ENCODE data around the gene ZNF438.
"Not testable (repeated sequence)": the region's sequence is repeated elsewhere in the genome, so short reads cannot be mapped to it uniquely, and the experiment has no call there.

The ZNF438 gene

GRCh38 chr10:31058795-31059703 is 27.4 kb upstream of the ZNF438 start:
- Histone ChIP-seq H3K9ac (ENCODE audit: low read depth, low read length) (no peak overlapping the region), H3K36me3 (ENCODE audit: insufficient read depth, low read length) (no peaks in the 10 kb centered on the region), H3K27ac (ENCODE audit: low read length) (no peak overlapping the region), H2AFZ (ENCODE audit: low read depth, low read length) (no peak overlapping the region), H3K27me3 (ENCODE audit: insufficient read depth, low read length, poor library complexity) (no peaks in the 10 kb centered on the region), H3K9me3 (ENCODE audit: insufficient read depth, low read length, severe bottlenecking) (no peaks in the 10 kb centered on the region), H4K20me1 (ENCODE audit: insufficient read depth, low read length) (no peaks in the 10 kb centered on the region), H3K4me2 (ENCODE audit: insufficient read depth, low read length) (no peak overlapping the region), H3K4me1 (ENCODE audit: insufficient read depth, low read length) (peaks cover 9% of the 10 kb centered on the region; the same call in 1 of the 2 replicates), H3K4me3 (ENCODE audit: low read depth in 1 of 2, low read length in 2 of 2) (no peak overlapping the region), H3K79me2 (ENCODE audit: insufficient read depth, low read length) (no peaks in the 10 kb centered on the region)
- DNase-seq = no peak
- ATAC-seq (ENCODE audit: insufficient read depth, low read depth) = no peak
- no peak for TF ChIP-seq EZH2 (IDR thresholded peaks at IDR 0.05; ENCODE audit: borderline replicate concordance, low read depth, low read length, severe bottlenecking)
- TF ChIP-seq, protein P1, sequence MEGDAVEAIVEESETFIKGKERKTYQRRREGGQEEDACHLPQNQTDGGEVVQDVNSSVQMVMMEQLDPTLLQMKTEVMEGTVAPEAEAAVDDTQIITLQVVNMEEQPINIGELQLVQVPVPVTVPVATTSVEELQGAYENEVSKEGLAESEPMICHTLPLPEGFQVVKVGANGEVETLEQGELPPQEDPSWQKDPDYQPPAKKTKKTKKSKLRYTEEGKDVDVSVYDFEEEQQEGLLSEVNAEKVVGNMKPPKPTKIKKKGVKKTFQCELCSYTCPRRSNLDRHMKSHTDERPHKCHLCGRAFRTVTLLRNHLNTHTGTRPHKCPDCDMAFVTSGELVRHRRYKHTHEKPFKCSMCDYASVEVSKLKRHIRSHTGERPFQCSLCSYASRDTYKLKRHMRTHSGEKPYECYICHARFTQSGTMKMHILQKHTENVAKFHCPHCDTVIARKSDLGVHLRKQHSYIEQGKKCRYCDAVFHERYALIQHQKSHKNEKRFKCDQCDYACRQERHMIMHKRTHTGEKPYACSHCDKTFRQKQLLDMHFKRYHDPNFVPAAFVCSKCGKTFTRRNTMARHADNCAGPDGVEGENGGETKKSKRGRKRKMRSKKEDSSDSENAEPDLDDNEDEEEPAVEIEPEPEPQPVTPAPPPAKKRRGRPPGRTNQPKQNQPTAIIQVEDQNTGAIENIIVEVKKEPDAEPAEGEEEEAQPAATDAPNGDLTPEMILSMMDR (IDR thresholded peaks at IDR 0.05; ENCODE audit: borderline replicate concordance, extremely low read depth, low read length, poor library complexity, severe bottlenecking) = no peak

DNA sequence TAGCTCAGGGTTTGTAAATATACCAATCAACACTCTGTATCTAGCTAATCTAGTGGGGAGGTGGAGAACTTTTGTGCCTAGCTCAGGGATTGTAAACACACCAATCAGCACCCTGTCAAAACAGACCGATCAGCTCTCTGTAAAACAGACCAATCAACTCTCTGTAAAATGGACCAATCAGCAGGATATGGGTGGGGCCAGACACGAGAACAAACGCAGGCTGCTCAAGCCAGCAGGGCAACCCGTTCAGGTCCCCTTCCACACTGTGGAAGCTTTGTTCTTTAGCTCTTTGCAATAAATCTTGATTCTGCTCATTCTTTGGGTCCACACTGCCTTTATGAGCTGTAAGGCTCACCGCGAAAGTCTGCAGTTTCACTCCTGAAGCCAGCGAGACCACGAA is 25.0 kb upstream of the ZNF438 start:
- H4K20me1 ChIP-seq (ENCODE audit: insufficient read depth, low read length); H2AFZ ChIP-seq (ENCODE audit: low read depth, low read length); H3K9ac ChIP-seq (ENCODE audit: low read depth, low read length); H3K4me1 ChIP-seq (ENCODE audit: insufficient read depth, low read length); H3K4me3 ChIP-seq (ENCODE audit: low read depth in 1 of 2, low read length in 2 of 2); H3K4me2 ChIP-seq (ENCODE audit: insufficient read depth, low read length); H3K27me3 ChIP-seq (ENCODE audit: insufficient read depth, low read length, poor library complexity); H3K27ac ChIP-seq (ENCODE audit: low read length); H3K79me2 ChIP-seq (ENCODE audit: insufficient read depth, low read length); H3K36me3 ChIP-seq (ENCODE audit: insufficient read depth, low read length): not testable (repeated sequence)
- peak; percentile 49; the same call in 1 of the 3 replicates for ATAC-seq (ENCODE audit: insufficient read depth, low read depth)
- peaks cover 12% of the 10 kb centered on the region for H3K9me3 ChIP-seq (ENCODE audit: insufficient read depth, low read length, severe bottlenecking)
- DNase-seq = peak; percentile 28

- TF ChIP-seq, protein P1 (IDR thresholded peaks at IDR 0.05; ENCODE audit: borderline replicate concordance, extremely low read depth, low read length, poor library complexity, severe bottlenecking) = no peak
- no peak for TF ChIP-seq EZH2 (IDR thresholded peaks at IDR 0.05; ENCODE audit: borderline replicate concordance, low read depth, low read length, severe bottlenecking)
- no peak for ATAC-seq (ENCODE audit: insufficient read depth, low read depth)
- Histone ChIP-seq H3K4me3 (ENCODE audit: low read depth in 1 of 2, low read length in 2 of 2) (no peak overlapping the region), H3K9ac (ENCODE audit: low read depth, low read length) (no peak overlapping the region), H3K27me3 (ENCODE audit: insufficient read depth, low read length, poor library complexity) (no peaks in the 10 kb centered on the region), H3K79me2 (ENCODE audit: insufficient read depth, low read length) (no peaks in the 10 kb centered on the region), H4K20me1 (ENCODE audit: insufficient read depth, low read length) (no peaks in the 10 kb centered on the region), H3K36me3 (ENCODE audit: insufficient read depth, low read length) (no peaks in the 10 kb centered on the region), H3K9me3 (ENCODE audit: insufficient read depth, low read length, severe bottlenecking) (peaks cover 12% of the 10 kb centered on the region), H2AFZ (ENCODE audit: low read depth, low read length) (no peak overlapping the region), H3K4me2 (ENCODE audit: insufficient read depth, low read length) (no peak overlapping the region), H3K4me1 (ENCODE audit: insufficient read depth, low read length) (peaks cover 9% of the 10 kb centered on the region; the same call in 1 of the 2 replicates), H3K27ac (ENCODE audit: low read length) (no peak overlapping the region)
- no peak for DNase-seq
These were observed 24.0 kb upstream of the ZNF438 start for GRCh38 chr10:31055573-31056251.

DNA sequence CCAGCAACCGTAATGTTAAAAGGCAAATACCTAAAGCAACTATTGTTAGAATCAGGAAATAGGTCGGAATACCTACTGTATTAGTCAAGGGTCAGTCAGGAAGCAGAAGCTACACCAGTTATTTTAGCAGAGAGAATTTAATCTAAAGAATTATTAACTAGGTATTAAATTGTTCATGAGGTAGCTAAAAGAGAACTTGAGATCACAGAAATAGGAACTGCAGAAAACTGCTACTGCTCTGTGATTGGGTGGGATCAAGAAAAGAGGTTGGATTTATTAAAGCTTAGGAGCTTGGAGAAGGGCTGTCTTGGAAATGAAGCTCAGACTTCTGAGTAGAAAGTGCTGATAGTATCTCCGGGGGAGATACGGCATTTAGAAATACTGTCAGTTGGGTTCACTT is 20.0 kb upstream of the ZNF438 start:
- Histone ChIP-seq H3K79me2 (ENCODE audit: insufficient read depth, low read length) (no peaks in the 10 kb centered on the region), H3K36me3 (ENCODE audit: insufficient read depth, low read length) (no peaks in the 10 kb centered on the region), H3K9me3 (ENCODE audit: insufficient read depth, low read length, severe bottlenecking) (peaks cover 12% of the 10 kb centered on the region), H4K20me1 (ENCODE audit: insufficient read depth, low read length) (no peaks in the 10 kb centered on the region), H2AFZ (ENCODE audit: low read depth, low read length) (no peak overlapping the region), H3K9ac (ENCODE audit: low read depth, low read length) (no peak overlapping the region), H3K4me3 (ENCODE audit: low read depth in 1 of 2, low read length in 2 of 2) (no peak overlapping the region), H3K4me2 (ENCODE audit: insufficient read depth, low read length) (no peak overlapping the region), H3K27ac (ENCODE audit: low read length) (no peak overlapping the region), H3K27me3 (ENCODE audit: insufficient read depth, low read length, poor library complexity) (no peaks in the 10 kb centered on the region), H3K4me1 (ENCODE audit: insufficient read depth, low read length) (no peaks in the 10 kb centered on the region)
- ATAC-seq (ENCODE audit: insufficient read depth, low read depth) = no peak
- DNase-seq = no peak
- TF ChIP-seq, protein P1 (IDR thresholded peaks at IDR 0.05; ENCODE audit: borderline replicate concordance, extremely low read depth, low read length, poor library complexity, severe bottlenecking) = no peak
- no peak for TF ChIP-seq EZH2 (IDR thresholded peaks at IDR 0.05; ENCODE audit: borderline replicate concordance, low read depth, low read length, severe bottlenecking)
